K562 (cell line): ENCODE measurements around the gene SEMA3C. TPM values are rescaled to one million over a fixed set of nuclear protein-coding genes. Genes with fewer than 3 reads are reported as not detected.

ENCODE experiments used
- ATAC-seq: fragments of 200-7000 bp; cut with Tn5 transposase; 3 replicates; pipeline ENCODE4 v1.9.1; 2020; ENCODE audit warnings: moderate library complexity
- BruUV-seq: library from RNA; stranded (reverse); fragments of 400-500 nt; replicated peaks from 2 replicates; lab custom pipeline; 2021; lab: Mats Ljungman, UMichigan
- CTCF ChIA-PET: fragments of 300-600 bp; formaldehyde crosslinking; extraction: SDS; loops from one replicate; lab custom pipeline; 2021; ENCODE audit warnings: low intra/inter-chr PET ratio; lab: Yijun Ruan, JAX
- POLR2A ChIA-PET: fragments of 300-600, 350-650 bp; sonication (Branson Sonifier 250); formaldehyde crosslinking; extraction: SDS; loops from one replicate; lab custom pipeline; 2021; ENCODE audit warnings: antibody characterized with exemption, inconsistent platforms; lab: Yijun Ruan, JAX
- DNase-seq, 4 experiments: peaks; one replicate each; pipeline versions ENCODE4 v3.0.0 to v3.0.0-alpha.2; 2011 to 2018; ENCODE audit warnings: low spot score in 3 of 4, mixed read lengths in 3 of 4; ENCODE audit errors: extremely low read depth in 1 of 4
- FAIRE-seq: peaks from 2 replicates; lab custom pipeline; 2011; peaks lifted over from hg19 to GRCh38; lab: Jason Lieb, UNC
- H2AFZ ChIP-seq: 2 replicates; pipeline ENCODE4 v1.6.0; 2011; ENCODE audit warnings: low read depth, low read length, control low read depth, inconsistent platforms
- H3K27ac ChIP-seq: fragments of 200-600 bp; 3 replicates; pipeline ENCODE4 v1.8.0; 2011; ENCODE audit warnings: low read depth, mild to moderate bottlenecking, control low read depth, inconsistent platforms, low read length, moderate library complexity, mixed read lengths; ENCODE audit errors: extremely low read depth
- H3K27me3 ChIP-seq, 2 experiments: fragments of 300-600 bp in 1 of 2; 2 replicates in 1 of 2; 3 replicates in 1 of 2; pipeline versions ENCODE4 v1.6.0 to v1.8.0; 2011; ENCODE audit warnings: inconsistent platforms in 2 of 2, low read length in 2 of 2, mild to moderate bottlenecking in 1 of 2, mixed read lengths in 1 of 2, moderate library complexity in 1 of 2; ENCODE audit not compliant: control insufficient read depth in 2 of 2, insufficient read depth in 2 of 2
- H3K36me3 ChIP-seq: fragments of 300-600 bp; 3 replicates; pipeline ENCODE4 v1.8.0; 2011; ENCODE audit warnings: mild to moderate bottlenecking, low read length, inconsistent platforms; ENCODE audit not compliant: control insufficient read depth, insufficient read depth
- H3K4me1 ChIP-seq, 2 experiments: fragments of 200-600 bp in 1 of 2; replicated peaks in 1 of 2; 2 replicates in 1 of 2; 3 replicates in 1 of 2; pipeline versions ENCODE4 v1.5.1 to v1.8.0; 2011; ENCODE audit warnings: inconsistent platforms in 2 of 2, low read length in 2 of 2, mild to moderate bottlenecking in 1 of 2, mixed read lengths in 1 of 2, moderate library complexity in 1 of 2; ENCODE audit not compliant: control insufficient read depth in 2 of 2, insufficient read depth in 2 of 2
- H3K4me2 ChIP-seq: 2 replicates; pipeline ENCODE4 v1.6.1; 2011; ENCODE audit warnings: low read length, control low read depth, inconsistent platforms, mixed read lengths; ENCODE audit not compliant: insufficient read depth
- H3K4me3 ChIP-seq: fragments of 200-600 bp; sonication (generic), shearing (Covaris generic); 2 replicates; pipeline ENCODE4 v1.5.1; 2016; ENCODE audit warnings: control low read depth, inconsistent platforms
- H3K79me2 ChIP-seq: fragments of 200-600 bp; 3 replicates; pipeline ENCODE4 v1.8.0; 2011; ENCODE audit warnings: low read length, inconsistent platforms; ENCODE audit not compliant: control insufficient read depth, insufficient read depth
- H3K9ac ChIP-seq, 2 experiments: 2 replicates each; pipeline versions ENCODE4 v1.6.0 to v1.6.1; 2011; ENCODE audit warnings: low read depth in 2 of 2, low read length in 2 of 2, control low read depth in 1 of 2, inconsistent platforms in 1 of 2, mild to moderate bottlenecking in 1 of 2, mixed read lengths in 1 of 2; ENCODE audit not compliant: insufficient read depth in 1 of 2
- H3K9me1 ChIP-seq: one replicate; pipeline ENCODE4 v1.6.0; 2011; ENCODE audit warnings: inconsistent platforms, mild to moderate bottlenecking, low read length, moderate library complexity; ENCODE audit not compliant: control insufficient read depth, insufficient read depth
- H3K9me3 ChIP-seq: replicated peaks from 2 replicates; pipeline ENCODE4 v1.5.1; 2011; ENCODE audit warnings: low read depth, low read length, inconsistent platforms; ENCODE audit not compliant: control insufficient read depth, insufficient read depth
- H4K20me1 ChIP-seq: replicated peaks from 2 replicates; pipeline ENCODE4 v1.6.1; 2011; ENCODE audit warnings: low read length, inconsistent platforms, mixed read lengths; ENCODE audit not compliant: control insufficient read depth, insufficient read depth
- ARID1B ChIP-seq: fragments of 450-650 bp; IDR thresholded peaks from 2 replicates; pipeline ENCODE4 v1.6.1; 2016; ENCODE audit warnings: antibody characterized with exemption, mild to moderate bottlenecking, inconsistent platforms
- BDP1 ChIP-seq: IDR thresholded peaks from 3 replicates; pipeline ENCODE4 v1.6.1; 2011; ENCODE audit not compliant: insufficient read length, insufficient read depth
- CCAR2 ChIP-seq: fragments of 200-400 bp; formaldehyde crosslinking; IDR thresholded peaks from 2 replicates; pipeline ENCODE4 v1.6.1; 2017; ENCODE audit warnings: mild to moderate bottlenecking, low read depth, low read length
- CTBP1 ChIP-seq: fragments of 450-650 bp; IDR thresholded peaks from 2 replicates; pipeline ENCODE4 v1.6.1; 2016; ENCODE audit warnings: borderline replicate concordance
- DNMT1 ChIP-seq: fragments of 450-650 bp; IDR thresholded peaks from 2 replicates; pipeline ENCODE4 v1.6.1; 2016; ENCODE audit warnings: antibody characterized with exemption, mild to moderate bottlenecking
- EGR1 ChIP-seq: fragments of 450-650 bp; conservative IDR thresholded peaks from 2 replicates; pipeline ENCODE4 v1.6.1; 2017; ENCODE audit warnings: mild to moderate bottlenecking
- ERF ChIP-seq: fragments of 450-650 bp; formaldehyde crosslinking; IDR thresholded peaks from 2 replicates; pipeline ENCODE4 v1.4.0; 2020; ENCODE audit warnings: mild to moderate bottlenecking, mixed read lengths
- FOXJ3 ChIP-seq: sonication (generic); formaldehyde crosslinking; IDR thresholded peaks from 2 replicates; pipeline ENCODE4 v1.4.0; 2020; ENCODE audit warnings: mild to moderate bottlenecking, missing genetic modification reagents
- GABPB1 ChIP-seq: sonication (generic); formaldehyde crosslinking; IDR thresholded peaks from 2 replicates; pipeline ENCODE4 v1.8.0; 2022; ENCODE audit warnings: mild to moderate bottlenecking, missing genetic modification reagents
- GTF2A2 ChIP-seq: IDR thresholded peaks from 2 replicates; pipeline ENCODE4 v1.6.1; 2016; ENCODE audit warnings: mild to moderate bottlenecking, missing genetic modification characterization, missing compliant biosample characterization
- HDAC2 ChIP-seq: fragments of 450-650 bp; IDR thresholded peaks from 2 replicates; pipeline ENCODE4 v1.6.1; 2016; ENCODE audit warnings: mild to moderate bottlenecking
- HDAC3 ChIP-seq: fragments of 450-650 bp; IDR thresholded peaks from 2 replicates; pipeline ENCODE4 v1.6.1; 2018; ENCODE audit warnings: borderline replicate concordance, mild to moderate bottlenecking, moderate library complexity; ENCODE audit not compliant: partially characterized antibody
- HSF4 ChIP-seq: fragments of 250-450 bp; sonication (Bioruptor Pico); IDR thresholded peaks from 2 replicates; pipeline ENCODE4 v2.1.2; 2022; ENCODE audit warnings: mild to moderate bottlenecking, moderate library complexity, borderline replicate concordance
- KHSRP ChIP-seq: fragments of 450-650 bp; IDR thresholded peaks from 2 replicates; pipeline ENCODE4 v1.6.1; 2017
- POLR2A ChIP-seq: fragments of 450-650 bp; conservative IDR thresholded peaks from 2 replicates; pipeline ENCODE4 v1.6.1; 2016
- POLR2AphosphoS2 ChIP-seq: IDR thresholded peaks from 2 replicates; pipeline ENCODE4 v1.6.1; 2012; ENCODE audit warnings: low read length, improper control_type of control experiment
- RBM14 ChIP-seq: fragments of 200-400 bp; formaldehyde crosslinking; IDR thresholded peaks from 2 replicates; pipeline ENCODE4 v1.6.1; 2018; ENCODE audit warnings: low read depth, mild to moderate bottlenecking, low read length, moderate library complexity, borderline replicate concordance; ENCODE audit not compliant: insufficient read depth
- RBM34 ChIP-seq: fragments of 200-400 bp; formaldehyde crosslinking; IDR thresholded peaks from 2 replicates; pipeline ENCODE4 v1.6.1; 2018; ENCODE audit warnings: low read length, borderline replicate concordance; ENCODE audit not compliant: insufficient read depth
- RBM39 ChIP-seq: fragments of 200-400 bp; formaldehyde crosslinking; optimal IDR thresholded peaks from 2 replicates; pipeline ENCODE3; 2018; ENCODE audit warnings: low read depth, low read length
- TRIM24 ChIP-seq, 2 experiments: fragments of 450-650 bp; IDR thresholded peaks; 2 replicates each; pipeline ENCODE4 v1.6.1; 2016
- ZNF133 ChIP-seq: fragments of 250-450 bp; sonication (Bioruptor Pico); IDR thresholded peaks from 2 replicates; pipeline ENCODE4 v1.4.0; 2020; ENCODE audit warnings: mild to moderate bottlenecking
- WGBS: fragments of 100-300 bp; shearing (Covaris generic); methylation state at CpG from one replicate; pipeline ENCODE4 v1.1.6; 2016; ENCODE audit warnings: low coverage, mixed read lengths; ENCODE audit not compliant: insufficient coverage; ENCODE audit errors: missing lambda C conversion rate; 5-methylcytosine and 5-hydroxymethylcytosine counted together
- in situ Hi-C: fragments of 300-500 bp; cut with MboI; formaldehyde crosslinking; loops from 4 replicates; pipeline ENCODE4 v1.15.0; 2018; ENCODE audit warnings: inconsistent platforms, mixed read lengths
- intact Hi-C: fragments of 100-400 bp; cut with micrococcal nuclease; formaldehyde crosslinking; loops from 2 replicates; pipeline ENCODE4 v1.14.2; 2022
- polyA plus RNA-seq, 8 experiments: library from polyadenylated mRNA; depleted of rRNA in 4 of 8; stranded (reverse) in 5 of 8; unstranded in 3 of 8; fragments of >200 nt; fragmentation: Nextera tagmentation in 2 of 8; fragmentation: Illumina TruSeq in 1 of 8; extraction: Ambion mirVana in 2 of 8; extraction: Trizol in 1 of 8; gene quantifications; 2 replicates each; pipeline versions ENCODE4 v1.2.1 to v1.2.3, GENCODE V29; 2011 to 2014; ENCODE audit warnings: inconsistent platforms in 1 of 8, missing spikeins in 1 of 8
- total RNA-seq, 7 experiments: library from RNA; depleted of rRNA in 6 of 7; stranded (reverse); fragments of >200 nt in 6 of 7; fragmentation: Illumina TruSeq in 2 of 7; extraction: Trizol in 2 of 7; gene quantifications; 2 replicates each; pipeline versions ENCODE4 v1.2.1 to v1.2.3, GENCODE V29; 2011 to 2021; ENCODE audit warnings: low replicate concordance in 1 of 7

Gene SEMA3C
- total and polyA plus RNA-seq, 9 of the 15 experiments (the other 6 are each of a cell fraction or from before 2014, with no cell fraction given): 0.04 to 0.36 (median 0.12) TPM; not detected in 3

- BruUV-seq: no TSS peak
- in situ Hi-C loops: loop anchor here (25.0 kb wide), 1 partner anchor 541 kb away; no protein-coding TSS in a partner anchor
- Histone ChIP-seq H2AFZ (no peak overlapping the region), H3K79me2 (no peaks in the 10 kb centered on the region), H3K27me3 (no peaks in the 10 kb centered on the region), H4K20me1 (no peaks in the 10 kb centered on the region), H3K4me2 (no peak overlapping the region), H3K27ac (no peak overlapping the region), H3K9ac (no peak overlapping the region), H3K36me3 (no peaks in the 10 kb centered on the region), H3K9me1 (no peaks in the 10 kb centered on the region), H3K9me3 (no peaks in the 10 kb centered on the region), H3K4me3 (no peak overlapping the region), H3K4me1 (peaks cover 0 to 6% of the 10 kb centered on the region in 2 experiments; a peak in 2 of 5 replicates)
- intact Hi-C loops: loop anchor here (2.0 to 5.0 kb wide), 2 partner anchors 336 to 526 kb away; no protein-coding TSS in a partner anchor
- no peak for DNase-seq
- TF ChIP-seq DNMT1 (no peak), RBM34 (no peak), RBM14 (no peak), GTF2A2 (tag) (no peak)
- CTCF ChIA-PET: no interaction called here
- WGBS: 4% methylated on average over 3 of the region's 3 CpGs
- POLR2A ChIA-PET: no interaction called here
- no peak for FAIRE-seq
- ATAC-seq: no peak
These were observed 2.3 kb upstream of the SEMA3C start for GRCh38 chr7:80921130-80921529.

DNA sequence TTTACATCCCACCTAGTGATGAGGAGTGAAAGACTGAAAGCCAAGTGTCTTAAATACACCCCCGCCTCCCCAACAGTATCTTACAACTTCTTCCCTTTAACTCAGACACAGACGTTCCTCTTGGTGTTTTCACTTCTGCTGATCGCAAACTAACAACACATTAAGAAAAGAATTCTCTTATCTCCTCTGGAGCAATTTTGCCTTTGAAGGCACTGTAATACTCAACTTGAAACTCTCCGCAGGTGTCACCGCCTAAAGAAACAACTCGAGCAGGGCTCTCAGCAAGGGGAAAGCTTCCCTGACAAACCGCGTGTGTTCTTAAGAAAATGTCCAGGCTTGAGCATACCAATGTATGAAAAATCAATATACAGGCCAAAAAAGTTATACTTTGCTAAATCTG, 452 bp downstream of the SEMA3C start:
- H3K9ac ChIP-seq: no peak overlapping the region
- ChIA-PET CTCF (no interaction called here), POLR2A (interaction anchor here (0.7 kb wide), 1 partner anchor 122 kb away, joined by 3 read pairs; no protein-coding TSS in a partner anchor)
- no peaks in the 10 kb centered on the region for H3K36me3 ChIP-seq
- H3K9me1 ChIP-seq: no peaks in the 10 kb centered on the region
- no peaks in the 10 kb centered on the region for H4K20me1 ChIP-seq
- H3K4me1 ChIP-seq: peaks cover 0 to 6% of the 10 kb centered on the region in 2 experiments; a peak in 2 of 5 replicates
- H3K4me2 ChIP-seq: peak overlapping the region; percentile 44
- FAIRE-seq (no peak), DNase-seq (no peak), ATAC-seq (no peak)
- no peak overlapping the region for H3K27ac ChIP-seq
- TF ChIP-seq ZNF133 (no peak), BDP1 (no peak), FOXJ3 (CRISPR knock-in tag) (no peak), GABPB1 (CRISPR knock-in tag) (no peak), KHSRP (no peak), RBM39 (no peak), TRIM24 (IDR thresholded peaks at IDR 0.05) (no peak), HDAC3 (no peak), CTBP1 (no peak), HSF4 (no peak), POLR2AphosphoS2 (no peak), HDAC2 (no peak), POLR2A (no peak), CCAR2 (no peak), ARID1B (no peak), ERF (CRISPR knock-in tag) (no peak), EGR1 (no peak)
- no peaks in the 10 kb centered on the region for H3K79me2 ChIP-seq
- WGBS: 6% methylated on average over 8 of the region's 8 CpGs
- in situ Hi-C loops: loop anchor here (25.0 kb wide), 1 partner anchor 544 kb away; no protein-coding TSS in a partner anchor
- H2AFZ ChIP-seq: peak overlapping the region; percentile 41; the same call in 1 of the 2 replicates
- H3K27me3 ChIP-seq: no peaks in the 10 kb centered on the region
- intact Hi-C loops: loop anchor here (10.0 kb wide), 1 partner anchor 224 kb away; no protein-coding TSS in a partner anchor
- BruUV-seq: no TSS peak
- H3K9me3 ChIP-seq: no peaks in the 10 kb centered on the region
- H3K4me3 ChIP-seq: peak overlapping the region; percentile 14; the same call in 1 of the 2 replicates
